ENCODE results near the gene SUPT20HL2.
"Not testable (repeated sequence)": the region's sequence is repeated elsewhere in the genome, so short reads cannot be mapped to it uniquely, and the experiment has no call there.

- TF ChIP-seq CTCF (conservative IDR thresholded peaks at IDR 0.05; ENCODE audit: low read depth, low read length); EZH2 (IDR thresholded peaks at IDR 0.05; ENCODE audit: low read length, unreplicated experiment); EZH2phosphoT487 (IDR thresholded peaks at IDR 0.05; ENCODE audit: borderline replicate concordance, low read length): not testable (repeated sequence)
These were observed 4.1 kb downstream of the SUPT20HL2 start for GRCh38 chrX:24309580-24310374.

Data from PC-3 (cell line).